BLaER1 (cell line): ENCODE measurements around the gene GALNT13.
A peak's percentile ranks its signal among the peaks of the same experiment; 100 is the strongest.

ENCODE experiments used
- H3K27ac ChIP-seq: shearing (Covaris generic); formaldehyde crosslinking; 2 replicates; pipeline ENCODE4 v1.8.1; 2022
- H3K27me3 ChIP-seq: shearing (Covaris generic); formaldehyde crosslinking; 2 replicates; pipeline ENCODE4 v1.8.1; 2022
- H3K36me3 ChIP-seq: shearing (Covaris generic); formaldehyde crosslinking; 2 replicates; pipeline ENCODE4 v1.8.1; 2022
- H3K4me1 ChIP-seq: shearing (Covaris generic); formaldehyde crosslinking; 2 replicates; pipeline ENCODE4 v1.8.1; 2022
- H3K4me2 ChIP-seq: shearing (Covaris generic); formaldehyde crosslinking; 2 replicates; pipeline ENCODE4 v1.8.1; 2022
- H3K4me3 ChIP-seq: shearing (Covaris generic); formaldehyde crosslinking; 2 replicates; pipeline ENCODE4 v1.8.1; 2022
- H3K9ac ChIP-seq: shearing (Covaris generic); formaldehyde crosslinking; 2 replicates; pipeline ENCODE4 v1.8.1; 2022
- H3K9me3 ChIP-seq: shearing (Covaris generic); formaldehyde crosslinking; 2 replicates; pipeline ENCODE4 v1.8.1; 2022
- H4K20me1 ChIP-seq: shearing (Covaris generic); formaldehyde crosslinking; 2 replicates; pipeline ENCODE4 v1.8.1; 2022
- Cebpa-rat ChIP-seq: shearing (Covaris generic); IDR thresholded peaks from 2 replicates; pipeline ENCODE4 v1.8.1; 2022

GALNT13 gene

GRCh38 chr2:154381931-154382794, 510.4 kb downstream of the GALNT13 start:
- Histone ChIP-seq H3K27ac (no peak overlapping the region), H3K9ac (no peak overlapping the region), H4K20me1 (no peaks in the 10 kb centered on the region), H3K4me3 (no peak overlapping the region), H3K4me1 (0 out of 2 replicates have a peak, but pooled peaks cover 6% of the 10 kb centered on the region), H3K9me3 (no peaks in the 10 kb centered on the region), H3K27me3 (no peaks in the 10 kb centered on the region), H3K4me2 (no peak overlapping the region), H3K36me3 (no peaks in the 10 kb centered on the region)
- TF ChIP-seq Cebpa-rat, result no peak

GRCh38 chr2:154386186-154386585, 514.5 kb downstream of the GALNT13 start:
- peaks cover 9% of the 10 kb centered on the region; the same call in 1 of the 2 replicates for H3K9me3 ChIP-seq
- H3K27ac ChIP-seq, result no peak overlapping the region
- no peak for TF ChIP-seq Cebpa-rat
- no peaks in the 10 kb centered on the region for H3K27me3 ChIP-seq
- H3K36me3 ChIP-seq, result no peaks in the 10 kb centered on the region
- 0 out of 2 replicates have a peak, but pooled peaks cover 6% of the 10 kb centered on the region for H3K4me1 ChIP-seq
- H4K20me1 ChIP-seq, result no peaks in the 10 kb centered on the region
- no peak overlapping the region for H3K9ac ChIP-seq
- no peak overlapping the region for H3K4me3 ChIP-seq
- H3K4me2 ChIP-seq, result peak overlapping the region; percentile 11; the same call in 1 of the 2 replicates

DNA sequence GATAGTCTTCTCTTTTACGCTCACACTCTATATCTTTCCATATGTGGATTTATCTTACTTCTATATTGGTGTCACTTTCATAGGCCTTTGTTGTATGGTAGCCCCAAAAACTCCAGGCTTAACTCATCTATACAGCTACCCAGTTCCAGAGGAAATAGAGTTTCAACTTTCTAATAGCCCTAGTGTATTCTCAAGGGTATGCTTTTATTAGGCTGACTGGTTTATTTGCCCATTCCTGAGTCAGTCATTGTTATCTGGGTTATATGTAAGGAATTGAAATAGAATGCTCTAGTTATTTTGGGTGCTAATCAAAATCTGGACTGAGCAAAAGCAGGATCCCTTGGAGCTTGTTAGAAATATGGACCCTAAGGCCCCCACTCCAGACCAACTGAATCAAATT, 519.3 kb downstream of the GALNT13 start:
- no peaks in the 10 kb centered on the region for H3K27me3 ChIP-seq
- H3K36me3 ChIP-seq, result no peaks in the 10 kb centered on the region
- TF ChIP-seq Cebpa-rat, result no peak
- H3K27ac ChIP-seq, result no peak overlapping the region
- 0 out of 2 replicates have a peak, but pooled peaks cover 4% of the 10 kb centered on the region for H3K4me1 ChIP-seq
- H3K9ac ChIP-seq, result no peak overlapping the region
- no peaks in the 10 kb centered on the region for H4K20me1 ChIP-seq
- H3K4me2 ChIP-seq, result no peak overlapping the region
- peaks cover 9% of the 10 kb centered on the region; the same call in 1 of the 2 replicates for H3K9me3 ChIP-seq
- no peak overlapping the region for H3K4me3 ChIP-seq

DNA sequence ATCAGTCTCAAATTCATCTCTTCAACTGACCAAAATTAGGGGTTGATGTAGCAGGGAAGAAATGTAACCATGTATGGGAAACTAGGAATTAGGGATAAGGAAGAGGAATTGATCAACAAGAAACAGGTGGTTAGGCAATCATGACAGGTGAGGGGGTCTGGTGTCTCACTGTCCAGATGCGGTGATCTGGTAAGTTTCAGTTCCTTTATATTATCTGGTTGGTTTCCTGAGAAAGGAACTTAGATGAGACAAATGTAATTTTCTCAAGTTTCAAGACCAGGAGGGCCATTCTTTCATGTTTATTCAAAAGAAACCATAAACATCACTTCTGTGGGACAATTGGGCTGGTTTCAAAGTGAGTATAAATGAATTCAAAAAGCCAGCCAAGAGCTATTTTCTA, 520.5 kb downstream of the GALNT13 start:
- H3K4me1 ChIP-seq, result no peaks in the 10 kb centered on the region
- H3K4me3 ChIP-seq, result no peak overlapping the region
- H3K27me3 ChIP-seq, result no peaks in the 10 kb centered on the region
- H3K9ac ChIP-seq, result no peak overlapping the region
- H4K20me1 ChIP-seq, result no peaks in the 10 kb centered on the region
- no peak overlapping the region for H3K27ac ChIP-seq
- H3K4me2 ChIP-seq, result no peak overlapping the region
- no peaks in the 10 kb centered on the region for H3K36me3 ChIP-seq
- no peak for TF ChIP-seq Cebpa-rat
- peaks cover 9% of the 10 kb centered on the region; the same call in 1 of the 2 replicates for H3K9me3 ChIP-seq

GRCh38 chr2:154394600-154394999, 522.9 kb downstream of the GALNT13 start:
- Histone ChIP-seq H3K36me3 (no peaks in the 10 kb centered on the region), H3K4me2 (no peak overlapping the region), H3K27me3 (no peaks in the 10 kb centered on the region), H3K4me3 (no peak overlapping the region), H3K27ac (no peak overlapping the region), H3K4me1 (no peaks in the 10 kb centered on the region), H4K20me1 (no peaks in the 10 kb centered on the region), H3K9me3 (peaks cover 3% of the 10 kb centered on the region; the same call in 1 of the 2 replicates), H3K9ac (no peak overlapping the region)
- no peak for TF ChIP-seq Cebpa-rat

DNA sequence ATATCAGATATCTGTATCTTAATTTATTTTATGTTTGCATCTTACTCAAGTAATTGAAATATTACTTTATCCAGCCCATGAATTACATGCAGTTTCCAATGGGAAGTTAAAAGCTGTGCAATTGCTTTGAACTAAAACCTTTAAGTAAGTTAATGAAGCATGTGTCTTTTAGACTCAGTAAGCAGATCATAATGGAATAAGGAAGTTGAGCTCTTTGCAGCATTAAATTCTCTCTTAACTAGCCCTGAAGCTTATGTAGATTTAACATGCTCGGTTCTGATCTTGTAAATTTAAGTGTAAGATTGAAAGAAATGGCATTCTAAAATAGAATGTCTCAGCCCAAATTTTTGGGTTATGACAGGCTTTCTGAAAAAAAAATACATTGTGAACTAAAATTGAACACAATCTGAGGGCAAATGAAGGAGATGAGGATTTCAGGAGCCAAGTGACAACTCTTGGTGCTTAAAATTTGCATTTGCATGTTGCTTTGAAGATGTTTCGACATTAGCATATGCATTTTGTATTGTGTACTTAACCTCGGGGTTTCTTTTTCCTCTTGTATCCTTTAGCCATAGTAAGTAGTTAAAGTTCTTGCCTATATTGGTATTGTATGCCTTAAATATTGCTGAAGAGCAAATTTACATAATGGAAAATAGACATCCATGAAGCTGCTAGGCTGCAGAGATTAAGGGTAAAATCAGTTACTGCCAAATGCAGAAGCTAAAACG, 529.0 kb downstream of the GALNT13 start:
- TF ChIP-seq Cebpa-rat, result no peak
- Histone ChIP-seq H3K4me2 (no peak overlapping the region), H3K27ac (no peak overlapping the region), H3K27me3 (no peaks in the 10 kb centered on the region), H4K20me1 (no peaks in the 10 kb centered on the region), H3K4me1 (no peaks in the 10 kb centered on the region), H3K9ac (no peak overlapping the region), H3K9me3 (no peaks in the 10 kb centered on the region), H3K36me3 (no peaks in the 10 kb centered on the region), H3K4me3 (no peak overlapping the region)

- Histone ChIP-seq H3K4me3 (no peak overlapping the region), H3K27ac (no peak overlapping the region), H3K4me2 (no peak overlapping the region), H3K9me3 (no peaks in the 10 kb centered on the region), H3K27me3 (no peaks in the 10 kb centered on the region), H3K36me3 (no peaks in the 10 kb centered on the region), H3K4me1 (no peaks in the 10 kb centered on the region), H4K20me1 (no peaks in the 10 kb centered on the region), H3K9ac (no peak overlapping the region)
- TF ChIP-seq Cebpa-rat, result no peak
These were observed 530.5 kb downstream of the GALNT13 start for GRCh38 chr2:154402213-154402612.

DNA sequence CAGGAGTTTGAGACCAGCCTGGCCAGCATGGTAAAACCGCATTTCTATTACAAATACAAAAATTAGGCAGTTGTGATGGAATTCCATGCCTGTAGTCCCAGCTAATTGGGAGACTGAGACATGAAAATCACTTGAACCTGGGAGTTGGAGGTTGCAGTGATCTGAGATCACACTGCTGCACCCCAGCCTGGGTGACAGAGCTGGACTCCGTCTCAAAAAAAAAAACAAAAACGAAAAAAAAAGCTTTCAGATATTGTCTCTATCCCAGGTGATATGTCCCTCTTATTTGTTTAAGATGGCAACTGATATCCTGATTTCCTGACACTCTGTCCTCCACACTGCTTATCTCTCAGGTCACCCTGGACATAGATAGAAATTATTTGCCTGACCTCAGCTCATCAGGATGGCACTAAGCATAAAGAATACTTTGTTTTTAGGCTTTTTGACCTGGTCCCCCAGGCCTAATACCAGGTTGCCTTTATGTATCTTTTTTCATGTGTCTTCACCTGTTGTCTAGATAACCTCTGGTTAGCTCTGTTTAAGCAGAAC, 531.6 kb downstream of the GALNT13 start:
- H4K20me1 ChIP-seq, result no peaks in the 10 kb centered on the region
- no peak overlapping the region for H3K4me2 ChIP-seq
- H3K9ac ChIP-seq, result no peak overlapping the region
- H3K4me3 ChIP-seq, result no peak overlapping the region
- H3K4me1 ChIP-seq, result no peaks in the 10 kb centered on the region
- H3K27me3 ChIP-seq, result no peaks in the 10 kb centered on the region
- no peak overlapping the region for H3K27ac ChIP-seq
- TF ChIP-seq Cebpa-rat, result no peak
- H3K9me3 ChIP-seq, result no peaks in the 10 kb centered on the region
- no peaks in the 10 kb centered on the region for H3K36me3 ChIP-seq

DNA sequence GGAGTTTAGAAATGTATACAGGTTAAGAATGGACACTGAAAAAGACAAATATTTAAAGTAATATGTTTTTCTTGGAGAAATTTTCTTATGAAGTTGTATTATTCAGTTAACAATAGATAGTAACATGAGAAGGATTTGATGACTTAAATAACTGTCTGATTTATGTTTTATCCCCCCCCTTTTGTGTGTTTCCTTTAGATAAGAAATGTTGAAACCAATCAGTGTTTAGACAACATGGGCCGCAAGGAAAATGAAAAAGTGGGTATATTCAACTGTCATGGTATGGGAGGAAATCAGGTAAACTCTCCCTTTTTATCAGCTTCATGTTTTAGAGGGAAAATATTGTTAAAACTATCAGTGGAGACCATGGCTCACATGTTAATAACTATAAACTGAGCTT, 537.1 kb downstream of the GALNT13 start:
- H3K27ac ChIP-seq, result no peak overlapping the region
- no peaks in the 10 kb centered on the region for H3K4me1 ChIP-seq
- H3K4me3 ChIP-seq, result no peak overlapping the region
- no peak overlapping the region for H3K4me2 ChIP-seq
- no peak overlapping the region for H3K9ac ChIP-seq
- no peaks in the 10 kb centered on the region for H4K20me1 ChIP-seq
- H3K9me3 ChIP-seq, result no peaks in the 10 kb centered on the region
- no peaks in the 10 kb centered on the region for H3K27me3 ChIP-seq
- no peaks in the 10 kb centered on the region for H3K36me3 ChIP-seq
- TF ChIP-seq Cebpa-rat, result no peak

DNA sequence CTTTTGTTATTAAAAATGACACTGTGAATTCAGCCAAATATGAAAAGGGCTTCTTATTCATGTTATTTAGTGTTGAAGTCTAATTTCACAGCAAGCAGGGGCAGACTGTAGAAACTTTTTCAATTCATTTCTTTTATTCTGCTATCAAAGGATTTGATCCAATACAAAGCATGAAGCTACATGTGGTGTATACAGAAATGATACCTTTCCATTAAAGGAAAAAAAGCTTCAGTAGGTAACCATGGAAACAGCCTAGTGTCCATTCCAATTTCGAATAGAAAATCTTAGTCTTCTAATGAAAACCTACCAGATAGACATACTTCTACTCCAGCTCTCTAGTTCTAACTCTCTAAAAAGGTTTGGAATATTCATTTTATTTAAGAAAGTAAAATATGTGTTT, 550.5 kb downstream of the GALNT13 start:
- H3K4me2 ChIP-seq, result no peak overlapping the region
- H4K20me1 ChIP-seq, result no peaks in the 10 kb centered on the region
- no peak overlapping the region for H3K27ac ChIP-seq
- H3K4me3 ChIP-seq, result no peak overlapping the region
- no peaks in the 10 kb centered on the region for H3K27me3 ChIP-seq
- H3K9ac ChIP-seq, result no peak overlapping the region
- no peaks in the 10 kb centered on the region for H3K36me3 ChIP-seq
- H3K9me3 ChIP-seq, result no peaks in the 10 kb centered on the region
- TF ChIP-seq Cebpa-rat, result no peak
- peaks cover 5% of the 10 kb centered on the region for H3K4me1 ChIP-seq
